SK-N-SH (cell line): Measurements from ENCODE around the gene POU2F1. TPM values are rescaled to one million over a fixed set of nuclear protein-coding genes. Genes with fewer than 3 reads are reported as not detected.

Experiments
- CTCF ChIA-PET: fragments of 300-600, 350-600 bp; formaldehyde crosslinking; extraction: SDS; loops from one replicate; lab custom pipeline; 2021; lab: Yijun Ruan, JAX
- POLR2A ChIA-PET: fragments of 350-600 bp; sonication (Branson Sonifier 250); formaldehyde crosslinking; extraction: SDS; loops from one replicate; lab custom pipeline; 2020; ENCODE audit warnings: antibody characterized with exemption, inconsistent platforms; lab: Yijun Ruan, JAX
- DNase-seq: peaks from one replicate; pipeline ENCODE4 v3.0.0; 2012
- H2AFZ ChIP-seq: fragments of 200-600 bp; sonication (generic); 2 replicates; pipeline ENCODE4 v1.8.1; 2016; ENCODE audit warnings: antibody characterized with exemption, mild to moderate bottlenecking, low read depth
- H3F3A ChIP-seq: fragments of 200-600 bp; sonication (generic); replicated peaks from 2 replicates; pipeline ENCODE3; 2016; ENCODE audit warnings: antibody characterized with exemption, mild to moderate bottlenecking; ENCODE audit not compliant: insufficient read depth
- H3K27ac ChIP-seq, 2 experiments: fragments of 200-500 bp in 1 of 2; fragments of 200-600 bp in 1 of 2; sonication (Bioruptor generic) in 1 of 2; sonication (generic), shearing (Covaris generic) in 1 of 2; 2 replicates each; pipeline versions ENCODE4 v1.5.1 to v1.6.1; 2014 to 2016; ENCODE audit warnings: low read depth in 2 of 2, inconsistent platforms in 1 of 2, low read length in 1 of 2, mild to moderate bottlenecking in 1 of 2, mixed read lengths in 1 of 2
- H3K27me3 ChIP-seq: fragments of 200-600 bp; sonication (generic), shearing (Covaris generic); 2 replicates; pipeline ENCODE4 v1.6.1; 2016; ENCODE audit warnings: mixed run types; ENCODE audit not compliant: insufficient read depth
- H3K36me3 ChIP-seq, 2 experiments: fragments of 200-500 bp in 1 of 2; fragments of 200-600 bp in 1 of 2; sonication (Bioruptor generic) in 1 of 2; sonication (generic) in 1 of 2; replicated peaks in 1 of 2; 2 replicates each; pipeline versions ENCODE3 to v1.5.1; 2014 to 2016; ENCODE audit warnings: low read length in 1 of 2, mild to moderate bottlenecking in 1 of 2; ENCODE audit not compliant: insufficient read depth in 2 of 2, control insufficient read depth in 1 of 2
- H3K4me1 ChIP-seq, 2 experiments: fragments of 200-500 bp in 1 of 2; fragments of 200-600 bp in 1 of 2; sonication (Bioruptor generic) in 1 of 2; sonication (generic), shearing (Covaris generic) in 1 of 2; 2 replicates each; pipeline versions ENCODE4 v1.5.1 to v1.6.1; 2014 to 2016; ENCODE audit warnings: low read depth in 1 of 2, low read length in 1 of 2, mixed run types in 1 of 2; ENCODE audit not compliant: insufficient read depth in 2 of 2, control insufficient read depth in 1 of 2
- H3K4me2 ChIP-seq: fragments of 200-600 bp; sonication (generic), shearing (Covaris generic); 2 replicates; pipeline ENCODE4 v1.6.1; 2017; ENCODE audit warnings: mixed run types
- H3K4me3 ChIP-seq, 2 experiments: fragments of 200-500 bp in 1 of 2; fragments of 200-600 bp in 1 of 2; sonication (Bioruptor generic) in 1 of 2; sonication (generic), shearing (Covaris generic) in 1 of 2; 2 replicates each; pipeline versions ENCODE4 v1.5.1 to v1.8.1; 2014 to 2016; ENCODE audit warnings: low read depth in 2 of 2, inconsistent platforms in 1 of 2, low read length in 1 of 2, mild to moderate bottlenecking in 1 of 2, mixed read lengths in 1 of 2, moderate library complexity in 1 of 2
- H3K79me2 ChIP-seq: fragments of 200-600 bp; sonication (generic); 2 replicates; pipeline ENCODE4 v1.8.1; 2017; ENCODE audit warnings: mild to moderate bottlenecking; ENCODE audit not compliant: insufficient read depth
- H3K9ac ChIP-seq: fragments of 200-600 bp; sonication (generic); 2 replicates; pipeline ENCODE4 v1.6.1; 2017; ENCODE audit warnings: mixed run types
- H3K9me2 ChIP-seq: fragments of 200-600 bp; sonication (generic); 2 replicates; pipeline ENCODE4 v1.6.1; 2017; ENCODE audit warnings: mixed run types
- H3K9me3 ChIP-seq: fragments of 200-600 bp; sonication (generic); 2 replicates; pipeline ENCODE4 v1.6.1; 2017; ENCODE audit warnings: mixed run types, mild to moderate bottlenecking, moderate library complexity
- H4K20me1 ChIP-seq: fragments of 200-600 bp; sonication (generic); 2 replicates; pipeline ENCODE4 v1.6.1; 2017; ENCODE audit warnings: mild to moderate bottlenecking, mixed run types; ENCODE audit not compliant: insufficient read depth
- FOSL2 ChIP-seq: IDR thresholded peaks from 2 replicates; pipeline ENCODE4 v1.4.0; 2012; ENCODE audit warnings: low read depth, mild to moderate bottlenecking, moderate library complexity, borderline replicate concordance
- FOXJ3 ChIP-seq: sonication (generic); formaldehyde crosslinking; IDR thresholded peaks from 2 replicates; pipeline ENCODE4 v1.5.1; 2020; ENCODE audit warnings: mild to moderate bottlenecking, missing genetic modification reagents
- FOXM1 ChIP-seq: IDR thresholded peaks from 2 replicates; pipeline ENCODE4 v1.4.0; 2012; ENCODE audit warnings: low read depth, mild to moderate bottlenecking
- MXI1 ChIP-seq: IDR thresholded peaks from 2 replicates; pipeline ENCODE4 v1.6.1; 2012; ENCODE audit warnings: mild to moderate bottlenecking, low read depth, low read length, improper control_type of control experiment
- POLR2AphosphoS5 ChIP-seq: IDR thresholded peaks from 2 replicates; pipeline ENCODE4 v1.6.1; 2012; ENCODE audit warnings: low read depth, low read length
- TAF1 ChIP-seq: IDR thresholded peaks from 2 replicates; pipeline ENCODE4 v1.6.1; 2012; ENCODE audit warnings: low read depth, mild to moderate bottlenecking, low read length, moderate library complexity, borderline replicate concordance
- whole genome bisulfite sequencing: methylation state at CpG from one replicate; pipeline ENCODE4 v1.1.6; 2017; ENCODE audit warnings: low lambda C conversion rate; 5-methylcytosine and 5-hydroxymethylcytosine counted together
- polyA plus RNA-seq, 3 experiments: library from polyadenylated mRNA; depleted of rRNA; stranded (reverse); fragments of >200 nt; gene quantifications; 2 replicates each; pipeline ENCODE4 v1.2.3, GENCODE V29; 2012
- TF ChIP-seq, protein P1 (sequence below): IDR thresholded peaks from 2 replicates; pipeline ENCODE4 v1.4.0; 2012; ENCODE audit warnings: low read depth, borderline replicate concordance
- TF ChIP-seq, protein P2 (sequence below): IDR thresholded peaks from 2 replicates; pipeline ENCODE4 v1.4.0; 2012; ENCODE audit warnings: low read depth, borderline replicate concordance
- TF ChIP-seq, protein P3 (sequence below): fragments of 150-350 bp; IDR thresholded peaks from 2 replicates; pipeline ENCODE4 v1.6.1; 2017; ENCODE audit warnings: antibody characterized with exemption, low read length, low read depth, borderline replicate concordance
- TF ChIP-seq, protein P4 (sequence below): IDR thresholded peaks from 2 replicates; pipeline ENCODE4 v1.6.1; 2012; ENCODE audit warnings: mild to moderate bottlenecking, low read depth, low read length, moderate library complexity

The POU2F1 gene
- polyA plus RNA-seq, 1 of the 3 experiments (the other 2 are of a cell fraction) = 1.2 TPM

DNA sequence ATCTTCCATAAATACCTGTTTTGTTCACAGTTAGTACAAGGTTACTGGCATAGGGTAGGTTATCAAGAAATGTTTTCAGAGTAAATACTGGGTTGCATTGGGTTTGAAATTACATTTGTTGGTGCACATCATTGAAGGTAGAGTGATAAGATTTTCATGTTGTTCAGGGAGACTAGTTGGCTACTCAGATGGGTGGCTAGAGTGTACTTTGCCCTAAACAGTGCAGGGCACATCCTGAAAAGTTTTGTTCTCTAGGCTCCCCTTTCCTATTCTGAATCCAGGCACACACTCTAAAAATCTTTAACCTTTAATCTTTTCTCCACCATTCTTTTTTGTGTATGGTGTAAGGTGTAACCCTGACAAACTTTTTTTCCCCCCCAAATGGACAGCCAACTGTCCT lies 18.0 kb downstream of the POU2F1 start:
- no peaks in the 10 kb centered on the region; a peak in 2 of 4 replicates for H3K4me1 ChIP-seq
- H3K4me3 ChIP-seq = no peak overlapping the region
- no peak for DNase-seq
- H3K27me3 ChIP-seq = no peaks in the 10 kb centered on the region
- no peaks in the 10 kb centered on the region for H3F3A ChIP-seq
- H3K9me3 ChIP-seq = no peaks in the 10 kb centered on the region
- no peak overlapping the region for H3K27ac ChIP-seq
- no peak overlapping the region for H3K9ac ChIP-seq
- no peaks in the 10 kb centered on the region for H3K36me3 ChIP-seq
- peaks cover 50% of the 10 kb centered on the region; the same call in 1 of the 2 replicates for H3K79me2 ChIP-seq
- H3K4me2 ChIP-seq = no peak overlapping the region
- H4K20me1 ChIP-seq = peaks cover 8% of the 10 kb centered on the region
- CTCF ChIA-PET = no interaction called here
- no peaks in the 10 kb centered on the region for H3K9me2 ChIP-seq
- TF ChIP-seq TAF1 = no peak
- TF ChIP-seq, protein P1, sequence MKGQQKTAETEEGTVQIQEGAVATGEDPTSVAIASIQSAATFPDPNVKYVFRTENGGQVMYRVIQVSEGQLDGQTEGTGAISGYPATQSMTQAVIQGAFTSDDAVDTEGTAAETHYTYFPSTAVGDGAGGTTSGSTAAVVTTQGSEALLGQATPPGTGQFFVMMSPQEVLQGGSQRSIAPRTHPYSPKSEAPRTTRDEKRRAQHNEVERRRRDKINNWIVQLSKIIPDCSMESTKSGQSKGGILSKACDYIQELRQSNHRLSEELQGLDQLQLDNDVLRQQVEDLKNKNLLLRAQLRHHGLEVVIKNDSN = no peak
- TF ChIP-seq, protein P2, sequence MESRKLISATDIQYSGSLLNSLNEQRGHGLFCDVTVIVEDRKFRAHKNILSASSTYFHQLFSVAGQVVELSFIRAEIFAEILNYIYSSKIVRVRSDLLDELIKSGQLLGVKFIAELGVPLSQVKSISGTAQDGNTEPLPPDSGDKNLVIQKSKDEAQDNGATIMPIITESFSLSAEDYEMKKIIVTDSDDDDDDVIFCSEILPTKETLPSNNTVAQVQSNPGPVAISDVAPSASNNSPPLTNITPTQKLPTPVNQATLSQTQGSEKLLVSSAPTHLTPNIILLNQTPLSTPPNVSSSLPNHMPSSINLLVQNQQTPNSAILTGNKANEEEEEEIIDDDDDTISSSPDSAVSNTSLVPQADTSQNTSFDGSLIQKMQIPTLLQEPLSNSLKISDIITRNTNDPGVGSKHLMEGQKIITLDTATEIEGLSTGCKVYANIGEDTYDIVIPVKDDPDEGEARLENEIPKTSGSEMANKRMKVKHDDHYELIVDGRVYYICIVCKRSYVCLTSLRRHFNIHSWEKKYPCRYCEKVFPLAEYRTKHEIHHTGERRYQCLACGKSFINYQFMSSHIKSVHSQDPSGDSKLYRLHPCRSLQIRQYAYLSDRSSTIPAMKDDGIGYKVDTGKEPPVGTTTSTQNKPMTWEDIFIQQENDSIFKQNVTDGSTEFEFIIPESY = no peak
- no peak for TF ChIP-seq MXI1
- no peak for TF ChIP-seq POLR2AphosphoS5
- TF ChIP-seq, protein P3, sequence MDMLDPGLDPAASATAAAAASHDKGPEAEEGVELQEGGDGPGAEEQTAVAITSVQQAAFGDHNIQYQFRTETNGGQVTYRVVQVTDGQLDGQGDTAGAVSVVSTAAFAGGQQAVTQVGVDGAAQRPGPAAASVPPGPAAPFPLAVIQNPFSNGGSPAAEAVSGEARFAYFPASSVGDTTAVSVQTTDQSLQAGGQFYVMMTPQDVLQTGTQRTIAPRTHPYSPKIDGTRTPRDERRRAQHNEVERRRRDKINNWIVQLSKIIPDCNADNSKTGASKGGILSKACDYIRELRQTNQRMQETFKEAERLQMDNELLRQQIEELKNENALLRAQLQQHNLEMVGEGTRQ = no peak
- no peak for TF ChIP-seq FOSL2
- TF ChIP-seq, all 33 proteins: peak for 0
- POLR2A ChIA-PET = no interaction called here
- H2AFZ ChIP-seq = no peak overlapping the region

DNA sequence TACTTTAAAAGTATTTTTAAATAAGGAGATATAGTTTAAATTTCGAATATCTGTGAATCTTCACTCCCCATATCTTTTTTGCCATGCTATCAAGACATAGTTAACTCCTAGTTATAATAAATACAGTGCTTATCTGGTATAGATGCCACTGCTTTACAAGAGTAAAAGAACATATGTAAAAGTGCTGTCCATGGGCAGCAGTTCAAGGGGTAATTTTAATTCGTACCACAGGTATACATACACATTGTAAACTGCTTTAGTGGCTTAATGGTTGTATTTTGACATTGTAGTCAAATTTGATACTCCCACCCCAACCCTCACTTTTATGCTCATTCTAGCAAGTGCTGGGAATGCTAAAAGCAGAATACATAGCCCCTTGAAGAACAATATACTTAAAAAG lies 18.6 kb downstream of the POU2F1 start:
- H3K9me3 ChIP-seq = no peaks in the 10 kb centered on the region
- no peak overlapping the region for H2AFZ ChIP-seq
- WGBS = 87% methylated on average over 2 of the region's 2 CpGs
- no peak for DNase-seq
- no peaks in the 10 kb centered on the region; a peak in 1 of 4 replicates for H3K4me1 ChIP-seq
- no peaks in the 10 kb centered on the region for H3K9me2 ChIP-seq
- no peaks in the 10 kb centered on the region for H3K36me3 ChIP-seq
- H3F3A ChIP-seq = no peaks in the 10 kb centered on the region
- H3K9ac ChIP-seq = no peak overlapping the region
- peaks cover 8% of the 10 kb centered on the region for H4K20me1 ChIP-seq
- no peak overlapping the region for H3K27ac ChIP-seq
- peaks cover 50% of the 10 kb centered on the region; the same call in 1 of the 2 replicates for H3K79me2 ChIP-seq
- H3K27me3 ChIP-seq = no peaks in the 10 kb centered on the region
- no peak overlapping the region for H3K4me3 ChIP-seq
- CTCF ChIA-PET = no interaction called here
- H3K4me2 ChIP-seq = no peak overlapping the region
- TF ChIP-seq FOXM1 = no peak
- TF ChIP-seq POLR2AphosphoS5 = no peak
- TF ChIP-seq, protein P4, sequence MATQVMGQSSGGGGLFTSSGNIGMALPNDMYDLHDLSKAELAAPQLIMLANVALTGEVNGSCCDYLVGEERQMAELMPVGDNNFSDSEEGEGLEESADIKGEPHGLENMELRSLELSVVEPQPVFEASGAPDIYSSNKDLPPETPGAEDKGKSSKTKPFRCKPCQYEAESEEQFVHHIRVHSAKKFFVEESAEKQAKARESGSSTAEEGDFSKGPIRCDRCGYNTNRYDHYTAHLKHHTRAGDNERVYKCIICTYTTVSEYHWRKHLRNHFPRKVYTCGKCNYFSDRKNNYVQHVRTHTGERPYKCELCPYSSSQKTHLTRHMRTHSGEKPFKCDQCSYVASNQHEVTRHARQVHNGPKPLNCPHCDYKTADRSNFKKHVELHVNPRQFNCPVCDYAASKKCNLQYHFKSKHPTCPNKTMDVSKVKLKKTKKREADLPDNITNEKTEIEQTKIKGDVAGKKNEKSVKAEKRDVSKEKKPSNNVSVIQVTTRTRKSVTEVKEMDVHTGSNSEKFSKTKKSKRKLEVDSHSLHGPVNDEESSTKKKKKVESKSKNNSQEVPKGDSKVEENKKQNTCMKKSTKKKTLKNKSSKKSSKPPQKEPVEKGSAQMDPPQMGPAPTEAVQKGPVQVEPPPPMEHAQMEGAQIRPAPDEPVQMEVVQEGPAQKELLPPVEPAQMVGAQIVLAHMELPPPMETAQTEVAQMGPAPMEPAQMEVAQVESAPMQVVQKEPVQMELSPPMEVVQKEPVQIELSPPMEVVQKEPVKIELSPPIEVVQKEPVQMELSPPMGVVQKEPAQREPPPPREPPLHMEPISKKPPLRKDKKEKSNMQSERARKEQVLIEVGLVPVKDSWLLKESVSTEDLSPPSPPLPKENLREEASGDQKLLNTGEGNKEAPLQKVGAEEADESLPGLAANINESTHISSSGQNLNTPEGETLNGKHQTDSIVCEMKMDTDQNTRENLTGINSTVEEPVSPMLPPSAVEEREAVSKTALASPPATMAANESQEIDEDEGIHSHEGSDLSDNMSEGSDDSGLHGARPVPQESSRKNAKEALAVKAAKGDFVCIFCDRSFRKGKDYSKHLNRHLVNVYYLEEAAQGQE = no peak
- TF ChIP-seq FOXJ3 = no peak
- no peak for TF ChIP-seq MXI1
- TF ChIP-seq, all 33 proteins: peak for 0
- POLR2A ChIA-PET = no interaction called here
